Heart left ventricle (tissue), 16 donors: ENCODE results near the gene NOTCH3. TPM values are rescaled to one million over a fixed set of nuclear protein-coding genes. Genes with fewer than 3 reads are reported as not detected.

ENCODE experiments used
- ATAC-seq, 4 donors: fragments of 200-7000 bp; cut with Tn5 transposase; one replicate each; pipeline ENCODE4 v1.9.1; 2020 to 2022; ENCODE audit warnings: moderate library complexity in 4 of 4, mild to moderate bottlenecking in 3 of 4, moderate number of reproducible peaks in 1 of 4
- DNase-seq, 5 donors: peaks; one replicate each; pipeline ENCODE4 v3.0.0-alpha.2; 2020
- H3K27ac ChIP-seq, 12 donors: fragments of 200-600 bp; sonication (generic) in 4 of 12; one replicate each; pipeline versions ENCODE4 v1.5.0 to v1.8.0; 2016 to 2022; ENCODE audit warnings: mild to moderate bottlenecking in 2 of 12
- H3K27me3 ChIP-seq, 9 donors: fragments of 200-600 bp; sonication (generic) in 2 of 9; one replicate each; pipeline versions ENCODE4 v1.5.1 to v1.8.0; 2016 to 2022; ENCODE audit warnings: mild to moderate bottlenecking in 3 of 9
- H3K36me3 ChIP-seq, 9 donors: fragments of 200-600 bp; sonication (generic) in 2 of 9; one replicate each; pipeline versions ENCODE4 v1.5.0 to v1.8.0; 2018 to 2022; ENCODE audit warnings: mild to moderate bottlenecking in 2 of 9
- H3K4me1 ChIP-seq, 12 donors: fragments of 200-600 bp; sonication (generic) in 4 of 12; one replicate each; pipeline versions ENCODE4 v1.5.0 to v1.8.0; 2016 to 2022; ENCODE audit warnings: mild to moderate bottlenecking in 3 of 12
- H3K4me3 ChIP-seq, 12 donors: fragments of 200-600 bp; sonication (generic) in 4 of 12; one replicate each; pipeline versions ENCODE4 v1.5.0 to v1.8.0; 2017 to 2022; ENCODE audit warnings: mild to moderate bottlenecking in 9 of 12, moderate library complexity in 4 of 12
- H3K9me3 ChIP-seq, 12 donors: fragments of 200-600 bp; sonication (generic) in 4 of 12; one replicate each; pipeline versions ENCODE4 v1.5.0 to v1.8.0; 2016 to 2022; ENCODE audit warnings: mild to moderate bottlenecking in 1 of 12
- CTCF ChIP-seq, 12 donors: fragments of 200-600 bp; sonication (generic) in 4 of 12; IDR thresholded peaks; one replicate each; pipeline versions ENCODE4 v1.5.0 to v1.8.0; 2018 to 2022; ENCODE audit warnings: antibody characterized with exemption in 12 of 12, mild to moderate bottlenecking in 5 of 12
- POLR2A ChIP-seq, 2 donors: fragments of 450-650 bp; IDR thresholded peaks; one replicate each; pipeline ENCODE4 v1.6.1; 2017; ENCODE audit warnings: antibody characterized with exemption in 2 of 2, mild to moderate bottlenecking in 2 of 2, moderate library complexity in 2 of 2
- WGBS, 4 donors: extraction: QIAGEN DNeasy Blood & Tissue Kit in 2 of 4; methylation state at CpG; one replicate each; pipeline versions ENCODE4 v1.1.5 to v1.1.7; 2013 to 2018; 5-methylcytosine and 5-hydroxymethylcytosine counted together
- intact Hi-C, 10 donors: fragments of 100-400 bp; cut with DNase I; formaldehyde crosslinking; loops; one replicate each; pipeline versions ENCODE4 v1.11.1 to v1.14.2; 2022
- polyA plus RNA-seq, 2 donors: library from polyadenylated mRNA; stranded (reverse); fragments of 200-250 nt; gene quantifications; one replicate each; pipeline ENCODE4 v1.2.3, GENCODE V29; 2013
- total RNA-seq, 9 donors: library from RNA; depleted of rRNA in 2 of 9; stranded (reverse); fragments of >200 nt in 2 of 9; fragmentation: NEBNext Ultra II Directional in 3 of 9; extraction: Animal tissue kit (Norgen Biotek cat#: 25700) in 3 of 9; gene quantifications; one replicate each; pipeline versions ENCODE4 v1.1.0 to v1.2.4, GENCODE V29; 2016 to 2023
- donor health status: ischemic (EF 13 %, LVEDD 7.1; RV severe dilation, severe dysfunction).
- donor health status: healthy with polysubstance abuse.
- donor health status: DM: no; HTN: yes; CAD: no.
- donor health status: DM: no; HTN: no; CAD: no.
- donor health status: ischemic (EF 25% LVEDD 6.9; RV normal size, moderate dysfunction).
- donor health status: ischemic (EF 25% LVEDD 5.7; RV mildly dilated, moderate dysfunction).
- donor health status: healthy.
- donor health status: DM: yes; HTN: yes; CAD: no.
- donor health status: ischemic (EF 35%, LVEDD 5.7; RV mildly dilated, moderate dysfunction).
- donor health status: nonischemic (EF 11% LVEDD 7.7; RV severe dilation, severe dysfunction).
- donor health status: DM: yes; HTN: yes; CAD: no.
- donor health status: PGD.
- donor health status: ischemic (EF 29% LVEDD 5.4; RV normal size, mild dysfunction).
- donor health status: nonischemic (EF 23%, LVEDD 6.1; RV moderate dilation, normal function).

NOTCH3 gene
- total and polyA plus RNA-seq, 11 donors: 16.7 to 77.2 (median 29.6) TPM

GRCh38 chr19:15118248-15118647 lies 82.5 kb downstream of the NOTCH3 start:
- H3K9me3 ChIP-seq: no peaks in the 10 kb centered on the region
- DNase-seq: no peak
- H3K36me3 ChIP-seq: peaks cover 0 to 99% (median 91%) of the 10 kb centered on the region in 9 donors
- no peaks in the 10 kb centered on the region for H3K27me3 ChIP-seq
- peaks cover 6 to 34% (median 19%) of the 10 kb centered on the region in 12 donors for H3K4me1 ChIP-seq
- no peak overlapping the region for H3K4me3 ChIP-seq
- ATAC-seq: no peak
- H3K27ac ChIP-seq: no peak overlapping the region
- TF ChIP-seq POLR2A (IDR thresholded peaks at IDR 0.05) (no peak), CTCF (IDR thresholded peaks at IDR 0.05) (no peak)
- 94 to 100% (median 99%) methylated on average over 2 of the region's 2 CpGs for WGBS, 4 donors
- intact Hi-C loops: loop anchor here in 1 of 10 donors (10.0 kb wide), 1 partner anchor 137 kb away; no protein-coding TSS in a partner anchor

- Histone ChIP-seq H3K9me3 (no peaks in the 10 kb centered on the region), H3K27me3 (no peaks in the 10 kb centered on the region), H3K36me3 (peaks cover 0 to 99% (median 93%) of the 10 kb centered on the region in 9 donors), H3K4me3 (no peak overlapping the region), H3K27ac (peak overlapping the region in 1 of 12 donors; percentile 76), H3K4me1 (peaks cover 6 to 29% (median 16%) of the 10 kb centered on the region in 12 donors)
- no peak for ATAC-seq
- intact Hi-C loops: loop anchor here in 1 of 10 donors (10.0 kb wide), 1 partner anchor 138 kb away; no protein-coding TSS in a partner anchor
- no peak for DNase-seq
- 69 to 82% (median 74%) methylated on average over 12 of the region's 12 CpGs for WGBS, 4 donors
- TF ChIP-seq POLR2A (IDR thresholded peaks at IDR 0.05) (no peak), CTCF (IDR thresholded peaks at IDR 0.05) (no peak)
Measured at GRCh38 chr19:15116856-15117255, 83.9 kb downstream of the NOTCH3 start.

GRCh38 chr19:15115762-15116615 lies 84.8 kb downstream of the NOTCH3 start:
- TF ChIP-seq POLR2A (IDR thresholded peaks at IDR 0.05) (no peak), CTCF (IDR thresholded peaks at IDR 0.05) (no peak)
- no peaks in the 10 kb centered on the region for H3K9me3 ChIP-seq
- ATAC-seq (no peak), DNase-seq (no peak)
- H3K4me1 ChIP-seq: peaks cover 6 to 29% (median 16%) of the 10 kb centered on the region in 12 donors
- H3K27ac ChIP-seq: peak overlapping the region in 10 of 12 donors; percentile 42 to 76 (median 53)
- WGBS, 4 donors: 71 to 79% (median 75%) methylated on average over 8 to 23 of the region's 23 CpGs
- intact Hi-C loops: loop anchor here in 1 of 10 donors (10.0 kb wide), 1 partner anchor 139 kb away; no protein-coding TSS in a partner anchor
- no peak overlapping the region for H3K4me3 ChIP-seq
- H3K27me3 ChIP-seq: no peaks in the 10 kb centered on the region
- H3K36me3 ChIP-seq: peaks cover 0 to 100% (median 92%) of the 10 kb centered on the region in 9 donors

GRCh38 chr19:15115080-15115479 lies 85.7 kb downstream of the NOTCH3 start:
- H3K36me3 ChIP-seq: peaks cover 0 to 100% (median 90%) of the 10 kb centered on the region in 9 donors
- peaks cover 6 to 29% (median 16%) of the 10 kb centered on the region in 12 donors for H3K4me1 ChIP-seq
- peak overlapping the region in 11 of 12 donors; percentile 42 to 76 (median 55) for H3K27ac ChIP-seq
- ATAC-seq (peak; percentile 63 to 89 (median 70)), DNase-seq (peak; percentile 85 to 90 (median 87))
- intact Hi-C loops: loop anchor here in 1 of 10 donors (10.0 kb wide), 1 partner anchor 140 kb away; no protein-coding TSS in a partner anchor
- TF ChIP-seq CTCF (IDR thresholded peaks at IDR 0.05) (no peak), POLR2A (IDR thresholded peaks at IDR 0.05) (no peak)
- 13 to 31% (median 24%) methylated on average over 8 to 13 of the region's 13 CpGs for WGBS, 4 donors
- H3K9me3 ChIP-seq: no peaks in the 10 kb centered on the region
- no peaks in the 10 kb centered on the region for H3K27me3 ChIP-seq
- no peak overlapping the region for H3K4me3 ChIP-seq
